Forelimb muscle (tissue), 1 donor: ENCODE data around the gene MYL1. TPM values are rescaled to one million over a fixed set of nuclear protein-coding genes. Genes with fewer than 3 reads are reported as not detected.

Experiments used
- DNase-seq: peaks from one replicate; pipeline ENCODE4 v3.0.0-alpha.2; 2013; ENCODE audit warnings: low read depth
- polyA plus RNA-seq: library from polyadenylated mRNA; unstranded; fragments of 120-200 nt; gene quantifications from one replicate; pipeline ENCODE4 v1.2.1, GENCODE V29; 2013; ENCODE audit not compliant: insufficient read length

MYL1 gene
- polyA plus RNA-seq, 1 donor: 8,500 TPM

- DNase-seq: no peak
These were observed 47.3 kb downstream of the MYL1 start for GRCh38 chr2:210267698-210268097.

- DNase-seq: no peak
These were observed 50.7 kb downstream of the MYL1 start for GRCh38 chr2:210264282-210264681.

GRCh38 chr2:210263841-210264240 lies 51.1 kb downstream of the MYL1 start:
- DNase-seq: no peak

GRCh38 chr2:210262036-210262435 lies 52.9 kb downstream of the MYL1 start:
- DNase-seq: no peak

- no peak for DNase-seq
These were observed 55.3 kb downstream of the MYL1 start for GRCh38 chr2:210259687-210260086.

GRCh38 chr2:210252699-210253606 lies 62.0 kb downstream of the MYL1 start:
- no peak for DNase-seq

- DNase-seq: no peak
These were observed 64.4 kb downstream of the MYL1 start for GRCh38 chr2:210250622-210251021.

Other genes with a start within 250 kb of the MYL1 start
- 21.4 TPM for gene KANSL1L, start 143.8 kb downstream of the MYL1 start, polyA plus RNA-seq
- gene ACADL, start 89.7 kb downstream of the MYL1 start, polyA plus RNA-seq: 9.6 TPM
- 52.4 TPM for gene LANCL1, start 161.6 kb upstream of the MYL1 start, polyA plus RNA-seq
- gene CPS1, start 241.4 kb upstream of the MYL1 start, polyA plus RNA-seq: 0.99 TPM